ENCODE results near the gene TTI1.

TTI1 gene

DNA sequence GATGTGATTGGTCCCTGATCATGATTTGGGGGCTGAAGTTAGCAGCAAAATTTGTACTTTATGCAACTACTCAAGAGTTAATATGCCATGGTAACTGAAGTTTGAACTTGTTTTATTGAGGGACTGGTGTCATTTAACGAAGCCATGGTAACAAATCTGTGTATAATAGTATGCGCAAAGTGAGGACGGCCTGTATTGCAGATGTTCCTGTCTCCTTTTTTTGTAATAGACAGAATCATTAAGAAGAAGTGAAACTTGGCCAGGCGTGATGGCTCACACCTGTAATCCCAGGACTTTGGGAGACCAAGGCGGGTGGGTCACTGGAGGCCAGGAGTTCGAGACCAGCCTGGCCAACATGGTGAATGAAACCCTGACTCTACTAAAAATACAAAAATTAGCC is 22.6 kb upstream of the TTI1 start:
- Histone ChIP-seq H3K27me3 (ENCODE audit: control insufficient read depth in 1 of 2, insufficient read depth in 2 of 2, low read length in 2 of 2) (no peaks in the 10 kb centered on the region), H3K9me3 (ENCODE audit: control insufficient read depth in 1 of 2, low read length in 2 of 2) (no peaks in the 10 kb centered on the region), H3K27ac (ENCODE audit: low read depth, low read length) (no peak overlapping the region), H3K4me1 (ENCODE audit: control insufficient read depth in 1 of 2, insufficient read depth in 2 of 2, low read length in 2 of 2) (peaks cover 3 to 10% of the 10 kb centered on the region in 2 donors), H3K4me3 (ENCODE audit: low read depth in 1 of 2, low read length in 2 of 2) (no peak overlapping the region), H3K36me3 (ENCODE audit: control insufficient read depth in 1 of 2, insufficient read depth in 2 of 2, low read length in 2 of 2) (peaks cover 14 to 61% of the 10 kb centered on the region in 2 donors), H3K9ac (ENCODE audit: low read depth in 1 of 2, low read length in 2 of 2) (no peak overlapping the region)

DNA sequence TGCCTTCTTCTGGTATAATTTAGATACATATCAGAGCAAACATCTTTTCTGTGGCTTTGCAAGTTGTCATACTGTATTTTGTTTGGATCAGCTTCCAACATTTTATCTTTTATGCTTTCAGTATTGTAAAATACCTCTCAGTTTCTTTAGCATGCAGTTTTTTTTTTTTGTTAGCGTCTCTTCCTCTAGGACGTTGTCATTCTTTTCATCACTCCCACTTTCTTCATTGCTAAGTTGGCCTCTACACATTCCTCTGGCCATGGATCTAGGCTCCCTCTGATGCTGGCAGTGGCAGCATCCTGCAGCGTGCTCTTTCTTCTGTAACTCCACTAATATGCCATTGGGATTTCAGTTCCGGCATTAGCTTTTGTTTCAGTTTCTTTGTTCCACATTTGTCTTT is 22.0 kb upstream of the TTI1 start:
- H3K9ac ChIP-seq (ENCODE audit: low read depth in 1 of 2, low read length in 2 of 2), result no peak overlapping the region
- H3K4me1 ChIP-seq (ENCODE audit: control insufficient read depth in 1 of 2, insufficient read depth in 2 of 2, low read length in 2 of 2), result peaks cover 3 to 10% of the 10 kb centered on the region in 2 donors
- H3K4me3 ChIP-seq (ENCODE audit: low read depth in 1 of 2, low read length in 2 of 2), result no peak overlapping the region
- no peaks in the 10 kb centered on the region for H3K27me3 ChIP-seq (ENCODE audit: control insufficient read depth in 1 of 2, insufficient read depth in 2 of 2, low read length in 2 of 2)
- no peak overlapping the region for H3K27ac ChIP-seq (ENCODE audit: low read depth, low read length)
- H3K36me3 ChIP-seq (ENCODE audit: control insufficient read depth in 1 of 2, insufficient read depth in 2 of 2, low read length in 2 of 2), result peaks cover 15 to 58% of the 10 kb centered on the region in 2 donors
- no peaks in the 10 kb centered on the region for H3K9me3 ChIP-seq (ENCODE audit: control insufficient read depth in 1 of 2, low read length in 2 of 2)

DNA sequence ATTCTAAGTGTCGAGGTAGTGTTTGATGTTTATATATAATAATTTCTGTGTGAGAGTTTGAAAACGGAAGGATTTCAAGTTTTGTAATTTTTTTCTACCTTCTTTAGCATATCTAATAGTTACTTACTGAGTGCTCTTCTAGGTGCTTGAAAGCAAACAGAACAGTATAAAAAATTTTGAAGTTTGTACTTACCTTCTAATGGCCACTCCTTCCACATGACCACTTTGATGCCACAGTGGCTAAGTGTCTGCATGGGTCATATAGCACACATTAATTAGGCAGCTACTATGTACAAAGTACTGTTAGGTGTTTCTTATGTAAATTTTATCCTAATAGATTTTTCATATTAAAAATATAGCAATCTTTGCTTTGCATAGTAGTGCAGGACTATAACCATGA is 21.4 kb upstream of the TTI1 start:
- Histone ChIP-seq H3K4me1 (ENCODE audit: control insufficient read depth in 1 of 2, insufficient read depth in 2 of 2, low read length in 2 of 2) (peaks cover 3 to 10% of the 10 kb centered on the region in 2 donors), H3K9ac (ENCODE audit: low read depth in 1 of 2, low read length in 2 of 2) (no peak overlapping the region), H3K27ac (ENCODE audit: low read depth, low read length) (no peak overlapping the region), H3K27me3 (ENCODE audit: control insufficient read depth in 1 of 2, insufficient read depth in 2 of 2, low read length in 2 of 2) (no peaks in the 10 kb centered on the region), H3K4me3 (ENCODE audit: low read depth in 1 of 2, low read length in 2 of 2) (no peak overlapping the region), H3K9me3 (ENCODE audit: control insufficient read depth in 1 of 2, low read length in 2 of 2) (no peaks in the 10 kb centered on the region), H3K36me3 (ENCODE audit: control insufficient read depth in 1 of 2, insufficient read depth in 2 of 2, low read length in 2 of 2) (peaks cover 20 to 58% of the 10 kb centered on the region in 2 donors)

DNA sequence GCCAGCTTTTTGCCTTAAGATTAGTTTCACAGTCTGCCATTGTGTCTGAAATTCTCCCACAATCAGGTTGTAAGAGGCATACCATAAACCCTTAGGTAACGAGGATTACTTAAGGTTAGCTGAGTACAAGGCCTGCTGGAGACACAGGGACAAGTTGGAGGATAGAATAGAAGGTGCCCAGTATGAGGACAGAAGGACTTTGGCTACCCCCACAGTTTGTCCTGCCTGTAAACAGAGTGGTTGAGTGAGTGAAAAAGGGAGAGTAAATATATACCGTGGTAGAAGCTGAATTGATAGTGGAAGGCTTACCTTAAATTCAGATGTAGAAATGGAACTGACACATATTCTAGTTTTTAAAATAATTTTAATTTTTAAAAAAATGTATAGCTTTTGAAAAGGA is 19.6 kb upstream of the TTI1 start:
- Histone ChIP-seq H3K4me1 (ENCODE audit: control insufficient read depth in 1 of 2, insufficient read depth in 2 of 2, low read length in 2 of 2) (peaks cover 3 to 10% of the 10 kb centered on the region in 2 donors), H3K9me3 (ENCODE audit: control insufficient read depth in 1 of 2, low read length in 2 of 2) (no peaks in the 10 kb centered on the region), H3K27me3 (ENCODE audit: control insufficient read depth in 1 of 2, insufficient read depth in 2 of 2, low read length in 2 of 2) (no peaks in the 10 kb centered on the region), H3K27ac (ENCODE audit: low read depth, low read length) (no peak overlapping the region), H3K36me3 (ENCODE audit: control insufficient read depth in 1 of 2, insufficient read depth in 2 of 2, low read length in 2 of 2) (peaks cover 15 to 57% of the 10 kb centered on the region in 2 donors), H3K9ac (ENCODE audit: low read depth in 1 of 2, low read length in 2 of 2) (no peak overlapping the region), H3K4me3 (ENCODE audit: low read depth in 1 of 2, low read length in 2 of 2) (no peak overlapping the region)

DNA sequence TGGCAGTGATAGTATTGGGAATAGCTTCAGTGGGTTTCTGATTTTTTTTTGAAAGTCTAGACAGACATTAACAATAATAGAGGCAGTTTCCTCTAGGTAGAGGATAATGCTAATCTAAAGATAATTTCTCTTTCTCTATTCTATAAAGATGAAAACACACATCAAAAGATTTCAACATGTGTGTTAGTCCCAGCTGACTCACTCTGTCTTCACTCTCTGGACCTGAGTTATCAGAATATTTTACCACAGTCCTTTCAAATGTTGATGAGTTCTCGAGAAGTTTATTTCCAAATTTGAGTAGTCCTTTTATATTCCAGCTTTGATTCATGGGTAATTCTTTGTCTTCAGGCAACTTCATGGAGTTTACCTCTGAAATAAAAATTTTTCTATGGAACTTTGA is 17.4 kb upstream of the TTI1 start:
- Histone ChIP-seq H3K9me3 (ENCODE audit: control insufficient read depth in 1 of 2, low read length in 2 of 2) (no peaks in the 10 kb centered on the region), H3K27ac (ENCODE audit: low read depth, low read length) (no peak overlapping the region), H3K4me1 (ENCODE audit: control insufficient read depth in 1 of 2, insufficient read depth in 2 of 2, low read length in 2 of 2) (peaks cover 6 to 22% of the 10 kb centered on the region in 2 donors), H3K36me3 (ENCODE audit: control insufficient read depth in 1 of 2, insufficient read depth in 2 of 2, low read length in 2 of 2) (peaks cover 14 to 49% of the 10 kb centered on the region in 2 donors), H3K27me3 (ENCODE audit: control insufficient read depth in 1 of 2, insufficient read depth in 2 of 2, low read length in 2 of 2) (no peaks in the 10 kb centered on the region), H3K9ac (ENCODE audit: low read depth in 1 of 2, low read length in 2 of 2) (no peak overlapping the region), H3K4me3 (ENCODE audit: low read depth in 1 of 2, low read length in 2 of 2) (no peak overlapping the region)

DNA sequence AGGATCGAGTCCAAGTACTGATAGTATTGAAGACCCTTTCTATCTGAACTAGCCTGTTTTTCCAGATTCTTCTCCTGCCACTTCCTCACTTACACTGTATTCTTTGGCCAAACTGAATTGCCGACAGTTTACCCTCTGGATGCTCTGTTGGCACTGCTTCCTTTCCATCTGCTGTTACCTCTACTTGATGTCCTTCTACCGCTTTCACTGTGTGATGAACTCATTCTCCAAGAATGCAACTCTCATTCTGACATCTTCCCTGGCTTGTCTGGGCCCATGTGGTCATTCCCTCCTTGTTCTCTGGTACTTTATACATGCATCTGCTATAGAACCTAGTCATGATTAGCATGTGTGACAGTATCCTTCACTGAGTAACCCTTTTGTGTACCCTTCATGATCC is 16.5 kb upstream of the TTI1 start:
- H3K9ac ChIP-seq (ENCODE audit: low read depth in 1 of 2, low read length in 2 of 2), result no peak overlapping the region
- no peak overlapping the region for H3K27ac ChIP-seq (ENCODE audit: low read depth, low read length)
- peaks cover 4 to 17% of the 10 kb centered on the region in 2 donors for H3K4me1 ChIP-seq (ENCODE audit: control insufficient read depth in 1 of 2, insufficient read depth in 2 of 2, low read length in 2 of 2)
- H3K36me3 ChIP-seq (ENCODE audit: control insufficient read depth in 1 of 2, insufficient read depth in 2 of 2, low read length in 2 of 2), result peaks cover 14 to 55% of the 10 kb centered on the region in 2 donors
- H3K27me3 ChIP-seq (ENCODE audit: control insufficient read depth in 1 of 2, insufficient read depth in 2 of 2, low read length in 2 of 2), result no peaks in the 10 kb centered on the region
- no peaks in the 10 kb centered on the region for H3K9me3 ChIP-seq (ENCODE audit: control insufficient read depth in 1 of 2, low read length in 2 of 2)
- no peak overlapping the region for H3K4me3 ChIP-seq (ENCODE audit: low read depth in 1 of 2, low read length in 2 of 2)

DNA sequence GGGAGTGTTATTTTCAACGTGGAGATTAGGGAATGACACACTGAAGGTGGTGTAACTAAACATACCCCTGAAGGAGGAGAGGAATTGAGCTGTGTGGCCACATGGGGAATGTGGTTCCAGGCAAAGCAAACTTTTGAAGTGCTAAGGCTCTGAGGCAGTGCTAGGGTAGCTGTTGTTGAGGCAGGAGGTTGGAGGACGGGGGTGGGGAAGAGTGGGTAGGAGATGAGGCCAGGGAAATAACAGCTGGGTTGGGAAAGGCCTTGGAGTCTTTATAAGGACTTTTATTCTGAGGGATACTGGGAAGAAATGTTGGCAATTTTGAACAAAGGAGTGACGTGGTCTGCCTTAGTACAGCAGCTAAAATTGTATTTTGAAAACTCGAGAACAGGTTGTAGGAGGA is 13.3 kb upstream of the TTI1 start:
- Histone ChIP-seq H3K27me3 (ENCODE audit: control insufficient read depth in 1 of 2, insufficient read depth in 2 of 2, low read length in 2 of 2) (no peaks in the 10 kb centered on the region), H3K9me3 (ENCODE audit: control insufficient read depth in 1 of 2, low read length in 2 of 2) (no peaks in the 10 kb centered on the region), H3K4me1 (ENCODE audit: control insufficient read depth in 1 of 2, insufficient read depth in 2 of 2, low read length in 2 of 2) (peaks cover 4 to 14% of the 10 kb centered on the region in 2 donors), H3K27ac (ENCODE audit: low read depth, low read length) (no peak overlapping the region), H3K36me3 (ENCODE audit: control insufficient read depth in 1 of 2, insufficient read depth in 2 of 2, low read length in 2 of 2) (peaks cover 30 to 68% of the 10 kb centered on the region in 2 donors), H3K9ac (ENCODE audit: low read depth in 1 of 2, low read length in 2 of 2) (no peak overlapping the region), H3K4me3 (ENCODE audit: low read depth in 1 of 2, low read length in 2 of 2) (no peak overlapping the region)

DNA sequence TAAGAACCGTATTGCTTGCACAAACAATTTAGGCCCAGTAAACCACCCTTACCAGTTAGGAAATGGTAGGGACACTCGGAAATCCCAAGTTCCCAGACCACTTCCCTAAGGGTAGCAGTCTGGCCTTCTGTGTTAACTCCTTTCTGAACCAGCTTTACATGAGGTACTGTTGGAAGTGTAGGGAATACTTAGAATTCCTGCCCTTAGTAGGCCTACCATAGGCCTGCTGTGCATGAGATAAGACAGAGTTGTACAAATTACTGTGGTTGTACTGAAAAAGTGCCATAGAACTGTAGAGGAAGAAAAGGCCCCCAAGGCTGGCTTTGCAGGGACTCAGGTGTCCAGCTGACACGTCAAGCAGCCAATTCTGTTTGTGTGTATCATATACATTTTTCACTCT is 11.4 kb upstream of the TTI1 start:
- Histone ChIP-seq H3K36me3 (ENCODE audit: control insufficient read depth in 1 of 2, insufficient read depth in 2 of 2, low read length in 2 of 2) (peaks cover 26 to 69% of the 10 kb centered on the region in 2 donors), H3K9ac (ENCODE audit: low read depth in 1 of 2, low read length in 2 of 2) (no peak overlapping the region), H3K4me3 (ENCODE audit: low read depth in 1 of 2, low read length in 2 of 2) (no peak overlapping the region), H3K27ac (ENCODE audit: low read depth, low read length) (no peak overlapping the region), H3K9me3 (ENCODE audit: control insufficient read depth in 1 of 2, low read length in 2 of 2) (no peaks in the 10 kb centered on the region), H3K4me1 (ENCODE audit: control insufficient read depth in 1 of 2, insufficient read depth in 2 of 2, low read length in 2 of 2) (peaks cover 4 to 14% of the 10 kb centered on the region in 2 donors), H3K27me3 (ENCODE audit: control insufficient read depth in 1 of 2, insufficient read depth in 2 of 2, low read length in 2 of 2) (no peaks in the 10 kb centered on the region)

DNA sequence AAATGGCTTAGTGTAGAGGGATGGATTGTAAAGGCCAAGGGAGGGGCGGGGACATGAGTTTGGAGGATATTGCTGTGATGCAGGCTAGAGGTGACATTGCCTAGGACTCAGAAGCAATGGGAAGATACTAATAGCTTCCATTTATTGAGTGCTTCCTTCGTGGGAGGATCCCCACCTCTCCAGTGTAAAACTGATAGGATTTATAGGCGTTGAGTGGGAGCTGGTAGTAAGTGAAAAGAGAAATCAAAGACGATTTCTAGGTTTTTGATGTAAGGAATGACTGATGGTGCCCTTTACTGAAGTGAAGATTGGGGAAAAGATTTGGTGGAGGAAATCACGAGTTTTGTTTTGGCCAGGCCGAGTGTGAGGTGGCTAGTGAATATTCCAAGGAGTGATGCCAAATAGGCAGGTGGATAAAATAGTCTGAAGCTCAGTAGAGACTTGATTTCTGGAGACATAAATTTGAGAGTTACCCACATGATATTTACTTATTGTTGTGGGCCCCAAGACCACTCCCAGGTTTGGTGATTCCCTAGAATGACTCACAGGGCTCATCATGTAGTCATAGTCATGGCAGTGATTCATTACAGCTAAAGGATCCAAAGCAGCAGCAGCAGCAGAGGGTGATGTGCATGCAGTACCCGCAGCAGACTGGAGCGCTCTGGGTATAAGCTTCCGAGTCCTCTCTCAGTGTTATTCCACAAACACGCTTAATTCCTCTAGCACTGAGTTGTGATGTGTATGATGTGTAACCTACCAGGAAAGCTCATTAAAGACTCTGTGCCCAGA is 10.4 kb upstream of the TTI1 start:
- no peaks in the 10 kb centered on the region for H3K27me3 ChIP-seq (ENCODE audit: control insufficient read depth in 1 of 2, insufficient read depth in 2 of 2, low read length in 2 of 2)
- H3K9me3 ChIP-seq (ENCODE audit: control insufficient read depth in 1 of 2, low read length in 2 of 2), result no peaks in the 10 kb centered on the region
- peaks cover 25 to 60% of the 10 kb centered on the region in 2 donors for H3K36me3 ChIP-seq (ENCODE audit: control insufficient read depth in 1 of 2, insufficient read depth in 2 of 2, low read length in 2 of 2)
- H3K4me1 ChIP-seq (ENCODE audit: control insufficient read depth in 1 of 2, insufficient read depth in 2 of 2, low read length in 2 of 2), result peaks cover 4 to 14% of the 10 kb centered on the region in 2 donors
- H3K4me3 ChIP-seq (ENCODE audit: low read depth in 1 of 2, low read length in 2 of 2), result no peak overlapping the region
- H3K9ac ChIP-seq (ENCODE audit: low read depth in 1 of 2, low read length in 2 of 2), result no peak overlapping the region
- H3K27ac ChIP-seq (ENCODE audit: low read depth, low read length), result no peak overlapping the region

DNA sequence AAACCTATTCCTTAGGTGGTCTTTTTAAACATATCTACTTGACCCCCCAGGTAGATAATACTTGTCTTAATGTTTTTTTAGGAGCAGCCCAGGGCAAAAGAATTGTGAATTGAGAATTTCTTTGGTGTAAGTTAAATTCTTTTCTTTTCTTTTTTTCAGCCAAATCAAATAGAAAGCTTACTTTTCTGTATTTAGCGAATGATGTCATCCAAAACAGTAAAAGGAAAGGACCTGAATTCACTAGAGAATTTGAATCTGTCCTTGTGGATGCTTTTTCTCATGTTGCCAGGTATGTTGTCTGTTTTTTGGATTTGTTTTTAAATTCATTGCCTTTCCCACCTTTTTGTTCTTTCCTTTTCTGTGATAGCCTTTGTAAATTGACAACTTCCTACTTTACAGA is 7.0 kb upstream of the TTI1 start:
- Histone ChIP-seq H3K9me3 (ENCODE audit: control insufficient read depth in 1 of 2, low read length in 2 of 2) (no peaks in the 10 kb centered on the region), H3K9ac (ENCODE audit: low read depth in 1 of 2, low read length in 2 of 2) (no peak overlapping the region), H3K36me3 (ENCODE audit: control insufficient read depth in 1 of 2, insufficient read depth in 2 of 2, low read length in 2 of 2) (peaks cover 23 to 51% of the 10 kb centered on the region in 2 donors), H3K4me1 (ENCODE audit: control insufficient read depth in 1 of 2, insufficient read depth in 2 of 2, low read length in 2 of 2) (peaks cover 12 to 23% of the 10 kb centered on the region in 2 donors), H3K27me3 (ENCODE audit: control insufficient read depth in 1 of 2, insufficient read depth in 2 of 2, low read length in 2 of 2) (no peaks in the 10 kb centered on the region), H3K4me3 (ENCODE audit: low read depth in 1 of 2, low read length in 2 of 2) (no peak overlapping the region), H3K27ac (ENCODE audit: low read depth, low read length) (no peak overlapping the region)
